Astrocyte (in vitro differentiated cells and primary cell): ENCODE data around the gene FASN. TPM values are rescaled to one million over a fixed set of nuclear protein-coding genes. Genes with fewer than 3 reads are reported as not detected.
A peak's percentile ranks its signal among the peaks of the same experiment; 100 is the strongest.

Experiments
- DNase-seq: peaks from one replicate; pipeline ENCODE4 v3.0.0-alpha.2; 2010; ENCODE audit warnings: low read depth
- FAIRE-seq: peaks from 2 replicates; lab custom pipeline; 2011; peaks lifted over from hg19 to GRCh38; lab: Jason Lieb, UNC
- H2AFZ ChIP-seq: 2 replicates; pipeline ENCODE4 v1.6.0; 2012; ENCODE audit warnings: low read depth, low read length, inconsistent platforms
- H3K27ac ChIP-seq: 2 replicates; pipeline ENCODE4 v1.5.1; 2011; ENCODE audit warnings: low read depth, low read length, inconsistent platforms
- H3K27me3 ChIP-seq: 2 replicates; pipeline ENCODE4 v1.6.0; 2011; ENCODE audit warnings: low read length, inconsistent platforms; ENCODE audit not compliant: insufficient read depth
- H3K36me3 ChIP-seq: 2 replicates; pipeline ENCODE4 v1.5.1; 2011; ENCODE audit warnings: low read length, inconsistent platforms; ENCODE audit not compliant: insufficient read depth
- H3K4me1 ChIP-seq: 2 replicates; pipeline ENCODE4 v1.5.1; 2011; ENCODE audit warnings: low read length, inconsistent platforms; ENCODE audit not compliant: insufficient read depth
- H3K4me2 ChIP-seq: 2 replicates; pipeline ENCODE4 v1.6.0; 2012; ENCODE audit warnings: low read length, inconsistent platforms
- H3K4me3 ChIP-seq: 2 replicates; pipeline ENCODE4 v1.5.1; 2011; ENCODE audit warnings: low read depth, mild to moderate bottlenecking, low read length, inconsistent platforms; ENCODE audit not compliant: insufficient read depth
- H3K79me2 ChIP-seq: 2 replicates; pipeline ENCODE4 v1.6.0; 2012; ENCODE audit warnings: mild to moderate bottlenecking, low read length, inconsistent platforms; ENCODE audit not compliant: insufficient read depth
- H3K9ac ChIP-seq: 2 replicates; pipeline ENCODE4 v1.6.0; 2012; ENCODE audit warnings: mild to moderate bottlenecking, low read length, inconsistent platforms
- H3K9me3 ChIP-seq: 2 replicates; pipeline ENCODE4 v1.5.1; 2012; ENCODE audit warnings: low read depth, mild to moderate bottlenecking, low read length, inconsistent platforms; ENCODE audit not compliant: insufficient read depth
- H4K20me1 ChIP-seq: 2 replicates; pipeline ENCODE4 v1.6.0; 2012; ENCODE audit warnings: low read length, inconsistent platforms; ENCODE audit not compliant: insufficient read depth
- H3K27ac Mint-ChIP-seq: one replicate; pipeline ENCODE4 v1.8.0; 2021; ENCODE audit warnings: mild to moderate bottlenecking, mixed read lengths; ENCODE audit not compliant: unreplicated experiment
- H3K27me3 Mint-ChIP-seq: one replicate; pipeline ENCODE4 v1.8.0; 2021; ENCODE audit warnings: low read depth, mixed read lengths; ENCODE audit not compliant: unreplicated experiment
- H3K36me3 Mint-ChIP-seq: one replicate; pipeline ENCODE4 v1.8.0; 2021; ENCODE audit warnings: low read depth, mixed read lengths; ENCODE audit not compliant: unreplicated experiment
- H3K4me1 Mint-ChIP-seq: one replicate; pipeline ENCODE4 v1.8.0; 2021; ENCODE audit warnings: low read depth, mixed read lengths; ENCODE audit not compliant: unreplicated experiment
- H3K4me3 Mint-ChIP-seq: one replicate; pipeline ENCODE4 v1.8.0; 2021; ENCODE audit warnings: mild to moderate bottlenecking, moderate library complexity, mixed read lengths; ENCODE audit not compliant: unreplicated experiment
- H3K9me3 Mint-ChIP-seq: one replicate; pipeline ENCODE4 v1.8.0; 2021; ENCODE audit warnings: mild to moderate bottlenecking, mixed read lengths; ENCODE audit not compliant: unreplicated experiment
- CTCF ChIP-seq: IDR thresholded peaks from 2 replicates; pipeline ENCODE4 v1.5.1; 2011; ENCODE audit warnings: low read depth, mild to moderate bottlenecking, inconsistent platforms, low read length, moderate library complexity; ENCODE audit not compliant: insufficient read depth
- EZH2 ChIP-seq: IDR thresholded peaks from 2 replicates; pipeline ENCODE4 v1.6.1; 2012; ENCODE audit warnings: mild to moderate bottlenecking, low read length, inconsistent platforms; ENCODE audit not compliant: insufficient read depth
- total RNA-seq: library from RNA; stranded (reverse); gene quantifications from 2 replicates; pipeline ENCODE4 v1.2.1, GENCODE V29; 2021

Gene FASN
- total RNA-seq, 1 donor from 2014 or later = 203 TPM

DNA sequence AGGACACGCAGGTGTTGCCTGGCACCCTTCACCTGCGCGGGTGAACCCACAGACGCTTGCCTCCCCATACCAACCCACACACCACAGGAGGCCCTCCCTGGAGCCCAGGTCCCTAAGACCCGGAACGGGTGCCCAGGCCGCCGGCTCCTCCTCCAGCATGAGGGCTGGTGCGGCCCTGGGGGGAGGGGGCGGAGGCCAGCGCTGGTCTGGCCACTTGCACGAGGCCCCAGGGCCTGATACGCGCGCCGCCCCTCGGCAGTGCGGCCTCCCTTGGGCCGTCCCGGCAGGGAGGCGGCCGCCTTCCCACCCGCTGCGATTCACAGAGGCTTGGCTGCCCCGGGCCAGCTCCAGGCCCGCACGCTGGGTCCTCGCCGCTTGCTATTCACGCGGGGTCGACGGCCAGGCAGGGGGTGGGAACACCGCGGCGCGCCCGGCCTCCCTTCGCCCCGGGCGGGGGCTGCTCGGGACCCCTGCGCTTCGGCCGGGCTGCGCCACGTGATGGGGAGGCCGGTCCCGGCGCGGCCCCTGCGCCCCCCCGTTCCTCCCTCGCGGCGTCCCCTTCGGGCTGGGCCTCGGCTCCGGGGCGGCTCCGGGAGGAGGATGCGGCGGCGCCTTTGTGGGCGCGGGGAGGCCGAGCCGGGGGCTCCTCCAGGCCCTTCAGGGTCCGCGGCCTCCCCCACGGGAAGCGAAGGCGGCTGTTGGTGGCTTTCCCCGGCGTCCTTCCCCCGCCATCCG lies 685 bp downstream of the FASN start:
- H3K79me2 ChIP-seq = peaks cover 49% of the 10 kb centered on the region
- peak overlapping the region; percentile 88 for H3K9ac ChIP-seq
- H3K4me1 Mint-ChIP-seq = peaks cover 6% of the 10 kb centered on the region
- no peaks in the 10 kb centered on the region for H3K36me3 Mint-ChIP-seq
- peaks cover 38% of the 10 kb centered on the region for H4K20me1 ChIP-seq
- peaks cover 28% of the 10 kb centered on the region for H3K4me1 ChIP-seq
- no peaks in the 10 kb centered on the region for H3K27me3 ChIP-seq
- DNase-seq (peak; percentile 30), FAIRE-seq (no peak)
- H3K36me3 ChIP-seq = peaks cover 4% of the 10 kb centered on the region
- peak overlapping the region; percentile 68 for H3K27ac ChIP-seq
- H3K27me3 Mint-ChIP-seq = no peaks in the 10 kb centered on the region
- no peaks in the 10 kb centered on the region for H3K9me3 ChIP-seq
- no peak overlapping the region for H2AFZ ChIP-seq
- no peak for TF ChIP-seq EZH2
- TF ChIP-seq CTCF = no peak
- H3K9me3 Mint-ChIP-seq = no peaks in the 10 kb centered on the region
- no peak overlapping the region for H3K27ac Mint-ChIP-seq
- H3K4me2 ChIP-seq = peak overlapping the region; percentile 99
- H3K4me3 Mint-ChIP-seq = peak overlapping the region; percentile 77
- H3K4me3 ChIP-seq = peak overlapping the region; percentile 70

- Histone ChIP-seq H3K27me3 (no peaks in the 10 kb centered on the region), H2AFZ (no peak overlapping the region), H3K4me2 (peak overlapping the region; percentile 99), H3K27ac (peak overlapping the region; percentile 68), H3K9ac (peak overlapping the region; percentile 88), H3K9me3 (no peaks in the 10 kb centered on the region), H3K4me3 (peak overlapping the region; percentile 70), H3K79me2 (peaks cover 52% of the 10 kb centered on the region), H3K36me3 (peaks cover 4% of the 10 kb centered on the region), H3K4me1 (peaks cover 28% of the 10 kb centered on the region), H4K20me1 (peaks cover 43% of the 10 kb centered on the region)
- no peaks in the 10 kb centered on the region for H3K36me3 Mint-ChIP-seq
- no peaks in the 10 kb centered on the region for H3K27me3 Mint-ChIP-seq
- H3K4me3 Mint-ChIP-seq = peak overlapping the region; percentile 77
- H3K4me1 Mint-ChIP-seq = peaks cover 6% of the 10 kb centered on the region
- DNase-seq (no peak), FAIRE-seq (no peak)
- TF ChIP-seq CTCF = no peak
- TF ChIP-seq EZH2 = no peak
- H3K9me3 Mint-ChIP-seq = no peaks in the 10 kb centered on the region
- no peak overlapping the region for H3K27ac Mint-ChIP-seq
Measured at GRCh38 chr17:82096709-82097183, 1.3 kb downstream of the FASN start.
